GM13976 (cell line): ENCODE data around the gene TRPM2.

Source experiments
- DNase-seq: peaks from one replicate; pipeline ENCODE4 v3.0.0; 2012; ENCODE audit warnings: low spot score
- in situ Hi-C: fragments of 300-500 bp; cut with MboI; formaldehyde crosslinking; loops from one replicate; pipeline ENCODE4 v1.12.0; 2022; ENCODE audit warnings: low sequenced_read_pairs, mixed read lengths, inconsistent platforms; ENCODE audit not compliant: unreplicated experiment
- TF ChIP-seq, protein P1 (sequence below): IDR thresholded peaks from 2 replicates; pipeline ENCODE4 v1.5.1; 2012; ENCODE audit warnings: borderline replicate concordance, mild to moderate bottlenecking; ENCODE audit not compliant: insufficient read depth; ENCODE audit errors: extremely low read depth, missing control alignments, control extremely low read depth

The TRPM2 gene

DNA sequence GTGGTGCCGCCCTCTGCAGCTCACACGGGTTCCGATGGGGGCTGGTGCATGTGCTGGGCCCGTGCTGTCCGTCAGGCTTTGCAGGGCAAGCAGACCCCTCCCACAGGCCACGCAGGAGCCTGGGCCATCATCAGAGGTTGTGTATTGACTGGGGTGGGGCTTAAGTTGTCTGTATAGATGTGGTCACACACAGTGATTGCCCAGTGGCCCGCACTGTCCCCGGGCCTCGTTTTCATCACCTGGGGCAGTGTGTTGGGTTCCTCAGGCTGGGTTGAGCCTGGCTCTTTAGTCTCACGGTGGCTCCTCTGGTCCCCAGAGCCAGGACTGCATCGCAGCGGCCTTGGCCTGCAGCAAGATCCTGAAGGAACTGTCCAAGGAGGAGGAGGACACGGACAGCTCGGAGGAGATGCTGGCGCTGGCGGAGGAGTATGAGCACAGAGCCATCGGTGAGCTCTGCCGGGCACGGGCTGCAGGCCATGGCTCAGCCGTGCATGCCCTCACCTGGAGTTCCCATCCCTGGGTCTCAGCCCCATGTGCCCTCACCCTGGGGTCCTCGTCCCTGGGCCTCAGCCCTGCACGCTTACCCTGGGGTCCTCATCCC lies 44.1 kb downstream of the TRPM2 start:
- TF ChIP-seq, protein P1, sequence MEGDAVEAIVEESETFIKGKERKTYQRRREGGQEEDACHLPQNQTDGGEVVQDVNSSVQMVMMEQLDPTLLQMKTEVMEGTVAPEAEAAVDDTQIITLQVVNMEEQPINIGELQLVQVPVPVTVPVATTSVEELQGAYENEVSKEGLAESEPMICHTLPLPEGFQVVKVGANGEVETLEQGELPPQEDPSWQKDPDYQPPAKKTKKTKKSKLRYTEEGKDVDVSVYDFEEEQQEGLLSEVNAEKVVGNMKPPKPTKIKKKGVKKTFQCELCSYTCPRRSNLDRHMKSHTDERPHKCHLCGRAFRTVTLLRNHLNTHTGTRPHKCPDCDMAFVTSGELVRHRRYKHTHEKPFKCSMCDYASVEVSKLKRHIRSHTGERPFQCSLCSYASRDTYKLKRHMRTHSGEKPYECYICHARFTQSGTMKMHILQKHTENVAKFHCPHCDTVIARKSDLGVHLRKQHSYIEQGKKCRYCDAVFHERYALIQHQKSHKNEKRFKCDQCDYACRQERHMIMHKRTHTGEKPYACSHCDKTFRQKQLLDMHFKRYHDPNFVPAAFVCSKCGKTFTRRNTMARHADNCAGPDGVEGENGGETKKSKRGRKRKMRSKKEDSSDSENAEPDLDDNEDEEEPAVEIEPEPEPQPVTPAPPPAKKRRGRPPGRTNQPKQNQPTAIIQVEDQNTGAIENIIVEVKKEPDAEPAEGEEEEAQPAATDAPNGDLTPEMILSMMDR: no peak
- peak; percentile 28 for DNase-seq
- in situ Hi-C loops: no loop called here

DNA sequence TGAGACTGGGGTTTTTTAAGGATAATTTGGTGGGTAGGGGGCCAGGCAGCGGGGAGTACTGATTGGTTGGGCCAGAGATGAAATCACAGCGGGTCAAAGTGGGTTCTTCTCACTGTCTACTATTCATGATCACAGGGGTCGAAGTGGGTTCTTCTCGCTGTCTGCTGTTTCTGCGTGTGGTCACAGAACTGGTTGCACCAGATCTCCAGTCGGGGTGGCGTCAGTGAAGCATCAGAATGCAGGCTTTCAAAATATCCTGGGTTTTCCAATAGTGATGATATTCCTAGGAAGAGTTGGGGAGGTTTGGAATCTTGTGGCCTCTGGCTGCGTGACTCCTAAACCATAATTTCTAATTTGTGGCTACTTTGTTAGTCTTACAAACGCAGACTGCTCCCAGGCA lies 45.1 kb downstream of the TRPM2 start:
- in situ Hi-C loops: no loop called here
- peak; percentile 10 for DNase-seq

DNA sequence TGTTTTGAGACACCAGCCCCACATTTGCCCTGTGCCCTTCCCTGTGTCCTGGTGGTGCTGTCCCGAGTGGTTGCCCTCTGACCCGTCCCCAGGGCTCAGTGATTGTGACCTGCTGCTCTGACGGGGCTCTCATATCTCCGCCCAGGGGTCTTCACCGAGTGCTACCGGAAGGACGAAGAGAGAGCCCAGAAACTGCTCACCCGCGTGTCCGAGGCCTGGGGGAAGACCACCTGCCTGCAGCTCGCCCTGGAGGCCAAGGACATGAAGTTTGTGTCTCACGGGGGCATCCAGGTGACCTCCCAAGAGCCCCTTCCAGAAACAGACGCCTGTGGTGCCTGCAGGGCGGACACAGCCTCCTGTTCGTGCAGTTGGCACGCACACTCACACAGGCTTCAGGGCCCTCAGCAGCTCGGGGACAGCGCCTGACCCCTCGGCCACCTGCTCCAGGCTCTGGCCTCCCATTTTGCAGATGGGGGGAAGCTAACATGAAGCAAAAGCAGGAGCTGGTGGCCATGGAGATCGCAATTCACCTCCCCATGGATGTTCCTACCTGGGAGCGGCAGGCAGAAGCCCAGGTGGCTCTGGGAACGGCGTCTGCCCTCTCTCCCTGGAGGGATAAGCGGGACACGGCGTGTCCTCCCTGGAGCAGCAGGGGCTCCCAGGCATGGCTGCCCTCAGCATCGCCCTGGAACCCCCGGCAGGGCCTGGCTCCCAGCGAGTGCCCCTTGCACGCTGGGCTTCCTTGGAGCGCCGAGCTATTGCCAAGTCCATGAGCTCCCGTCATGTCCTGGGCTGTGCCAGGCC lies 45.9 kb downstream of the TRPM2 start:
- TF ChIP-seq, protein P1: no peak
- peak; percentile 25 for DNase-seq
- in situ Hi-C loops: no loop called here

More for the DNA sequence above, 45.1 kb downstream of the TRPM2 start:
- TF ChIP-seq, protein P1: no peak

DNA sequence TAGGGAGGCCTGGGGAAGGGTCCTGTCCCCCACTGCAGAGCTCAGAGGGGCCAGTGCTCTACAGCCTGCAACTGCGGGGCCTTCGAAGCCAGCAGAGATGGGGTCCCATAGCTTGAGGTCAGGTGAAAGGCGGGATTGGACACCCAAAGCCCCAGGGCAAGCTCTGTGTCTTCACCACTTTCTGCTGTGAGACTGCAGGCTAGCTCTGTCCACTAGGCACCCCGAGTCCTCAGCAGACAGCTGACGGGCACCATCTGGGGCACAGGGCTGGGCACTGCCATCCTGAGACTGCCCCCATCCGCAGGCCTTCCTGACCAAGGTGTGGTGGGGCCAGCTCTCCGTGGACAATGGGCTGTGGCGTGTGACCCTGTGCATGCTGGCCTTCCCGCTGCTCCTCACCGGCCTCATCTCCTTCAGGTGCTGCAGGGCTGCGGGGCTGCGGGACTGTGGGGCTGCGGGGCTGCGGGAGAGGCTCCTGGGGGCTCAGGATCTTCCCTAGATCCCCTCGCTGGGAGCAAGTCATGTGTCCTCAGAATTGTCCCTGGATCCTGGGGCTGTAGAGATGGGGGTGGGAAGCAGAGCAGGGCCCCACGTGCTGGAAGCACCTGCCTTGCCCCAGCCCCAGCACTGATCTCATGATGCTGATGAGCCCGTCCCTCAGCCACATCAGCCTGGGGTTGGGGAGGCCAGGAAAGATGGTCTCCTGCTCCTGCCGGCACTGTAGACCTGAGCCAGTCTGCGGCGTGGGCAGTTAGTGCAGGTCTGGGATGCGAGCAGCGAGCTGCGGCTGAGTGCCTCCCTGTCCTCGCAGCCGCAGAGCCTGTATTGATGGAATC lies 46.8 kb downstream of the TRPM2 start:
- DNase-seq: no peak
- TF ChIP-seq, protein P1: no peak
- in situ Hi-C loops: no loop called here

DNA sequence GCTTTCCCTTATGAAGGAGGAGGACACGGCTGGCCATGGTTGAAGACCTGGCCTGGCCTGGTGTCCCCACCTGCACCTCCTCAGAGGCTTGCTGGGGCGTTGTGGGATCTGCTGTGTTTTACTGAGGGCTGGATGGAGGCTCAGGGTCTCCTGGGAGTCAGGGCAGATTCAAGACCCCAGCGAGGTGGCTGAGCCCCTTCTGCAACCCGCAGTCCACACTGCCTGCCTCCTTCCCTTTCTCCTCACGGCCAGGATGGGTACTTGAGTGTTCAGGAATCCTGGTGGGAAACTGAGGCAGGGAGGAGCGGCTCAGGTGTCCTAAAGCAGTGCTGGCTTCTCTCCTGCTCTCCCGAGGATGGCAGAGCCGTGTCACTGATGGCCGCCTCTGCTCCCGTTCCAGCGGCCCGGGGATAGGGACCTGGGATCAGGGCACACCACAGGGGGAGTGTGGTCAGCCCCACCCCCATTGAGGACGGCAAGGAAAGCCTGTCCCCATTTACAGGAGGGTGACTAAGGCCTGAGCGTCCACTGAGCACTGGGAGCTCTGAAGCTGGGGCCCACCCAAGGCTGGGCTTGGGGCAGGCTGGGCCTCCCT lies 47.5 kb downstream of the TRPM2 start:
- TF ChIP-seq, protein P1: no peak
- in situ Hi-C loops: no loop called here
- no peak for DNase-seq

DNA sequence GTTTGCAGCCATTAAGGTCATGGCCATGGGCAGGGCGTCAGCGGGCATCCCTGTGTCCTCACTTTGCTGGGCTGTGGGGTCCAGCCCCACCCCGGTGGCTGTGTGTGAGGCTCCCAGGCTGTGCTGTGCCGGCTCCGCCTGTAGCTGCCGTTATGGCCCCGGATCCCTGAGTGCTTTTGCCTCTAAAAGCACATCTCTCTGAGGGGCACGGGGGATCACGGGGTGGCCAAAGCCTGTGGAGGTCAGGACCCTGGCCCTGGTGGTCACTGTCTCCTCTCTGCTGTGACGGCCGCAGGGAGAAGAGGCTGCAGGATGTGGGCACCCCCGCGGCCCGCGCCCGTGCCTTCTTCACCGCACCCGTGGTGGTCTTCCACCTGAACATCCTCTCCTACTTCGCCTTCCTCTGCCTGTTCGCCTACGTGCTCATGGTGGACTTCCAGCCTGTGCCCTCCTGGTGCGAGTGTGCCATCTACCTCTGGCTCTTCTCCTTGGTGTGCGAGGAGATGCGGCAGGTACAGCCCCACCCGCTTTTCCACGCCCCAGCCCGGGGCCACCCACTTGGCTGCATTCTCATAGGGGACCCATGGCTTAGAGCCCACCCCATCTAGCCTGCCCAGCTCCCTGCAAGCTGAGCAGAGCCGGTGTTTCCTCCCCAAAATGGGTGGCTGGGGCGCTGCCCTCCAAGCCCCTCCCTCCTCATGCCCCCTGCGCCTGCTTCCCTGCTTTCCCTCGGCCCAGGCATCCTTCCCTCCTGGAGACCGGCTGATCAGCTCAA lies 48.2 kb downstream of the TRPM2 start:
- TF ChIP-seq, protein P1: no peak
- in situ Hi-C loops: no loop called here
- DNase-seq: no peak
